ENCODE results near the gene LONP2.

GRCh38 chr16:48269011-48269410 is 24.9 kb downstream of the LONP2 start:
- TF ChIP-seq CTCF (IDR thresholded peaks at IDR 0.05; ENCODE audit: low read depth, low read length) = no peak
- TF ChIP-seq EZH2phosphoT487 (IDR thresholded peaks at IDR 0.05; ENCODE audit: low read depth) = no peak

Measured in OCI-LY3 (cell line).